ENCODE measurements around the gene TCERG1L.
"Not testable (repeated sequence)": the region's sequence is repeated elsewhere in the genome, so short reads cannot be mapped to it uniquely, and the experiment has no call there.

TCERG1L gene

GRCh38 chr10:131107970-131108369 is 203.6 kb downstream of the TCERG1L start:
- Histone ChIP-seq H3K27ac (ENCODE audit: low read depth, low read length) (no peak overlapping the region), H3K9ac (ENCODE audit: low read depth in 1 of 2, low read length in 2 of 2) (no peak overlapping the region), H3K4me3 (ENCODE audit: low read depth in 1 of 2, low read length in 2 of 2) (no peak overlapping the region), H3K4me1 (ENCODE audit: control insufficient read depth in 1 of 2, insufficient read depth in 2 of 2, low read length in 2 of 2) (no peaks in the 10 kb centered on the region), H3K27me3 (ENCODE audit: control insufficient read depth in 1 of 2, insufficient read depth in 2 of 2, low read length in 2 of 2) (no peaks in the 10 kb centered on the region), H3K36me3 (ENCODE audit: control insufficient read depth in 1 of 2, insufficient read depth in 2 of 2, low read length in 2 of 2) (no peaks in the 10 kb centered on the region), H3K9me3 (ENCODE audit: control insufficient read depth in 1 of 2, low read length in 2 of 2) (no peaks in the 10 kb centered on the region)

GRCh38 chr10:131102676-131103075 is 208.8 kb downstream of the TCERG1L start:
- Histone ChIP-seq H3K4me1 (ENCODE audit: control insufficient read depth in 1 of 2, insufficient read depth in 2 of 2, low read length in 2 of 2) (no peaks in the 10 kb centered on the region), H3K27ac (ENCODE audit: low read depth, low read length) (no peak overlapping the region), H3K9me3 (ENCODE audit: control insufficient read depth in 1 of 2, low read length in 2 of 2) (no peaks in the 10 kb centered on the region), H3K9ac (ENCODE audit: low read depth in 1 of 2, low read length in 2 of 2) (no peak overlapping the region), H3K36me3 (ENCODE audit: control insufficient read depth in 1 of 2, insufficient read depth in 2 of 2, low read length in 2 of 2) (no peaks in the 10 kb centered on the region), H3K4me3 (ENCODE audit: low read depth in 1 of 2, low read length in 2 of 2) (no peak overlapping the region), H3K27me3 (ENCODE audit: control insufficient read depth in 1 of 2, insufficient read depth in 2 of 2, low read length in 2 of 2) (no peaks in the 10 kb centered on the region)

- no peaks in the 10 kb centered on the region for H3K27me3 ChIP-seq (ENCODE audit: control insufficient read depth in 1 of 2, insufficient read depth in 2 of 2, low read length in 2 of 2)
- no peak overlapping the region for H3K4me3 ChIP-seq (ENCODE audit: low read depth in 1 of 2, low read length in 2 of 2)
- no peak overlapping the region for H3K27ac ChIP-seq (ENCODE audit: low read depth, low read length)
- no peaks in the 10 kb centered on the region for H3K9me3 ChIP-seq (ENCODE audit: control insufficient read depth in 1 of 2, low read length in 2 of 2)
- no peaks in the 10 kb centered on the region for H3K4me1 ChIP-seq (ENCODE audit: control insufficient read depth in 1 of 2, insufficient read depth in 2 of 2, low read length in 2 of 2)
- no peak overlapping the region for H3K9ac ChIP-seq (ENCODE audit: low read depth in 1 of 2, low read length in 2 of 2)
- no peaks in the 10 kb centered on the region for H3K36me3 ChIP-seq (ENCODE audit: control insufficient read depth in 1 of 2, insufficient read depth in 2 of 2, low read length in 2 of 2)
These were observed 209.4 kb downstream of the TCERG1L start for GRCh38 chr10:131102147-131102546.

GRCh38 chr10:131100418-131101410 is 210.8 kb downstream of the TCERG1L start:
- not testable (repeated sequence) for H3K4me1 ChIP-seq (ENCODE audit: control insufficient read depth in 1 of 2, insufficient read depth in 2 of 2, low read length in 2 of 2); H3K9me3 ChIP-seq (ENCODE audit: control insufficient read depth in 1 of 2, low read length in 2 of 2); H3K36me3 ChIP-seq (ENCODE audit: control insufficient read depth in 1 of 2, insufficient read depth in 2 of 2, low read length in 2 of 2); H3K9ac ChIP-seq (ENCODE audit: low read depth in 1 of 2, low read length in 2 of 2); H3K4me3 ChIP-seq (ENCODE audit: low read depth in 1 of 2, low read length in 2 of 2); H3K27me3 ChIP-seq (ENCODE audit: control insufficient read depth in 1 of 2, insufficient read depth in 2 of 2, low read length in 2 of 2); H3K27ac ChIP-seq (ENCODE audit: low read depth, low read length)

DNA sequence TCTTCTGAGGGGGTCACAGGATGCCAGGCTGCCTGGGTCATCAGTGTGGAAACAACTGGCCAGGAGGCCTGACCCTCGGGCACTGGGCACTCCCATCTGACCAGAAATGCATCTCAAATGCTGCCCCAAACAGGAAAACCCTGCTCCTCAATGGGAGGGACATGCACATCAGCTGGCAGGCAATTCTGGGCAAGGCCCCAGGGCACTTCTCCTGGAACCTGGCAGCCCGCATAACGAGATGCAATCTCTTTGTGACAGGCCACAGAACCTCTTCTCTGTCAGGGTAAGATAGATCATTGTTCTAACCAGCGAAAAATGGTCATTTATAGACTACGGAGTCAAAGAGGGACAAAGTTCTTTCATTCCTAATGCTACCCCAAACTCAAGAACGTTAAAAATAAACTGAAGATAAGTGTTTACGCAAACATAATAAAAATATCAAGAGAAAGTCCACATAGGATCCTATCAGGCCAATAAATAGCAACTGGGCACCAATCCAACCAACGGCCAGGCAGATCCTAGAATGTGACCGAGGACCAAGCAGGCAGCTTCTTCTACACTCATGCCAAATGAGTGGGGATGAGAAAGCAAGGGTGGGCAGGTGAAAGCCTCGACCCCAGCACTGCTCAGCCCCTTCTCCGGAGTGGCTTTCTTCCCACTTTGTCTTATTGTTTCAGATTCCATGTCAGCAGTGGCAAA is 212.3 kb downstream of the TCERG1L start:
- no peak overlapping the region for H3K4me3 ChIP-seq (ENCODE audit: low read depth in 1 of 2, low read length in 2 of 2)
- no peak overlapping the region for H3K27ac ChIP-seq (ENCODE audit: low read depth, low read length)
- no peak overlapping the region for H3K9ac ChIP-seq (ENCODE audit: low read depth in 1 of 2, low read length in 2 of 2)
- no peaks in the 10 kb centered on the region for H3K27me3 ChIP-seq (ENCODE audit: control insufficient read depth in 1 of 2, insufficient read depth in 2 of 2, low read length in 2 of 2)
- H3K4me1 ChIP-seq (ENCODE audit: control insufficient read depth in 1 of 2, insufficient read depth in 2 of 2, low read length in 2 of 2): no peaks in the 10 kb centered on the region
- H3K36me3 ChIP-seq (ENCODE audit: control insufficient read depth in 1 of 2, insufficient read depth in 2 of 2, low read length in 2 of 2): no peaks in the 10 kb centered on the region
- no peaks in the 10 kb centered on the region for H3K9me3 ChIP-seq (ENCODE audit: control insufficient read depth in 1 of 2, low read length in 2 of 2)

DNA sequence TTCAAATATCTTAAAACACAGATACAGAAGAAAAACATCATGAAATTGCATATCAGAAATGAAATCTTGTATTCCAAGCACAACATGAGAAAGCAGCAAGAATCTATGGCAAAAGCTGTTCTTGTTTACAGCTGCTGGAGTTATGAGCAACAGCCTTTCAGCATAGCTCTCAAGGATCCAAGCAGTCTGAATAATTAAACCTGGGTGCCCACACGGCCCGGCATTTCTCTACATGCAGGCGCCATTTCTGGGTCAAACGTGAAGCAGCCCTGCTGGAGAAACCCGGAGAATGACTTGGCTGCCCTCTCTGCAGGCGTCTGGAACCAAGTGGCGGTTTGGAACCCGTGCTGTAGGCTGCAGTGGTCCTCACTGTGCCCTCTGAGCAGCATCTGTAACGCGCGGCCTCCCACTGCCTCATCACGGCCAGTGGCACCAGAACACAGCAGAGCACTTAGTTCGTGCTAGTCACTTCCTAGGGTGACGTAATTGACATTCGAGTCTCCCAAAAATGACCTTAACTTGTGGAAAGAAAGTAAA is 213.0 kb downstream of the TCERG1L start:
- Histone ChIP-seq H3K9me3 (ENCODE audit: control insufficient read depth in 1 of 2, low read length in 2 of 2) (no peaks in the 10 kb centered on the region), H3K27ac (ENCODE audit: low read depth, low read length) (no peak overlapping the region)

GRCh38 chr10:131096031-131096430 is 215.5 kb downstream of the TCERG1L start:
- Histone ChIP-seq H3K9me3 (ENCODE audit: control insufficient read depth in 1 of 2, low read length in 2 of 2) (no peaks in the 10 kb centered on the region), H3K9ac (ENCODE audit: low read depth in 1 of 2, low read length in 2 of 2) (no peak overlapping the region), H3K27me3 (ENCODE audit: control insufficient read depth in 1 of 2, insufficient read depth in 2 of 2, low read length in 2 of 2) (no peaks in the 10 kb centered on the region), H3K36me3 (ENCODE audit: control insufficient read depth in 1 of 2, insufficient read depth in 2 of 2, low read length in 2 of 2) (no peaks in the 10 kb centered on the region), H3K27ac (ENCODE audit: low read depth, low read length) (no peak overlapping the region), H3K4me3 (ENCODE audit: low read depth in 1 of 2, low read length in 2 of 2) (no peak overlapping the region), H3K4me1 (ENCODE audit: control insufficient read depth in 1 of 2, insufficient read depth in 2 of 2, low read length in 2 of 2) (no peaks in the 10 kb centered on the region)

More for the DNA sequence above, 213.0 kb downstream of the TCERG1L start:
- Histone ChIP-seq H3K36me3 (ENCODE audit: control insufficient read depth in 1 of 2, insufficient read depth in 2 of 2, low read length in 2 of 2) (no peaks in the 10 kb centered on the region), H3K9ac (ENCODE audit: low read depth in 1 of 2, low read length in 2 of 2) (no peak overlapping the region), H3K27me3 (ENCODE audit: control insufficient read depth in 1 of 2, insufficient read depth in 2 of 2, low read length in 2 of 2) (no peaks in the 10 kb centered on the region), H3K4me1 (ENCODE audit: control insufficient read depth in 1 of 2, insufficient read depth in 2 of 2, low read length in 2 of 2) (no peaks in the 10 kb centered on the region), H3K4me3 (ENCODE audit: low read depth in 1 of 2, low read length in 2 of 2) (no peak overlapping the region)

DNA sequence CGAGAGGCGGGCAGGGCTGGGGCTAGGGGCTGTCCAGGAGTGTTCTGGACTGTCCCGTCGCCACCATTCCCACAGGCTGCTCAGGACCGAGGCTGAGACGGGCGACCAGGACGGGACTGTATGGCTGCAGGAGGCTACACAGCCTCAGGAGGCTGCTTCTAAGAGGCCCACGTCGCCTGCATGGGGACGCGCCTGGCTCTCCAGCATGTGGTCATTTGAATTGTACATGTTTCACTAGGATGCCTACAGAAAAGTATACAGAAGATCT is 216.3 kb downstream of the TCERG1L start:
- no peak overlapping the region for H3K4me3 ChIP-seq (ENCODE audit: low read depth in 1 of 2, low read length in 2 of 2)

DNA sequence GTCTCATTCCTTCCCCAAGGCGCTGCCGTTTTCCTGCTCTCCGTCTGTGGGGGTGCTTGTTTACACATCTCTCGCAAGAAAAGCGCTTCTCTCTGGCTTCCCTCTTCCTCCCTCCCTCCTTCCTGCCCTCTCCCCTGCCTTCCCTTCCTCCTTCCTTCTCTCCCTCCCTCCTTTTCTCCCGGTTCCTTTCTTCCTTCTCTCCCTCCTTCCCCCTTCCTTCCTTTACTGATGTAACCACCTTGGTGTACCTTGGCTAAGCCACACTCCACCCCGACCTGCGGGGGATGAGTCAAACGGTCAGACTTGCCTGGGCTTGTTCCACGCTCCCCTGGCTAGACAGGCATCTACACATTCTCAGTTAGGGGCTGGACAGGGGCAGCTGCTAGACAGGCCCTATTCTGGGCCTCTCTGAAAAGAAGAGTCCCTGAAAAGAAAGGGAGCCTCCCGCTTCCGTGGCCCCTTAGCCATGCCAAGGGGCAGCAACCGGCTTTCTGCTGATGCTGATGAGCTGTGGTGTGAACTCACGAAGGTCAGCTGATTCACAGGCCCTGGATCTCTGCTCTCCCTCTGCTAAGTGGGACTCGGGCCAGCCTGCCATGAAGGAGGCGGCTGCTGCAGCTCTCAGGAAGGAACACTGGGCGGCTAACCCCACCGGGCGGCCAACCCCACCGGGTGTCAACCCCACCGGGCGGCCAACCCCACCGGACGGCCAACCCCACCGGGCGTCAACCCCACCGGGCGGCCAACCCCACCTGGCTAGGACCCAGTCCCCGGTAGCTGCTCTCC is 216.8 kb downstream of the TCERG1L start:
- no peaks in the 10 kb centered on the region for H3K4me1 ChIP-seq (ENCODE audit: control insufficient read depth in 1 of 2, insufficient read depth in 2 of 2, low read length in 2 of 2)
- H3K27me3 ChIP-seq (ENCODE audit: control insufficient read depth in 1 of 2, insufficient read depth in 2 of 2, low read length in 2 of 2): no peaks in the 10 kb centered on the region
- no peaks in the 10 kb centered on the region for H3K9me3 ChIP-seq (ENCODE audit: control insufficient read depth in 1 of 2, low read length in 2 of 2)
- no peak overlapping the region for H3K27ac ChIP-seq (ENCODE audit: low read depth, low read length)
- H3K36me3 ChIP-seq (ENCODE audit: control insufficient read depth in 1 of 2, insufficient read depth in 2 of 2, low read length in 2 of 2): no peaks in the 10 kb centered on the region
- no peak overlapping the region for H3K9ac ChIP-seq (ENCODE audit: low read depth in 1 of 2, low read length in 2 of 2)
- no peak overlapping the region for H3K4me3 ChIP-seq (ENCODE audit: low read depth in 1 of 2, low read length in 2 of 2)

More for the DNA sequence above, 216.3 kb downstream of the TCERG1L start:
- Histone ChIP-seq H3K27ac (ENCODE audit: low read depth, low read length) (no peak overlapping the region), H3K9me3 (ENCODE audit: control insufficient read depth in 1 of 2, low read length in 2 of 2) (no peaks in the 10 kb centered on the region), H3K27me3 (ENCODE audit: control insufficient read depth in 1 of 2, insufficient read depth in 2 of 2, low read length in 2 of 2) (no peaks in the 10 kb centered on the region), H3K36me3 (ENCODE audit: control insufficient read depth in 1 of 2, insufficient read depth in 2 of 2, low read length in 2 of 2) (no peaks in the 10 kb centered on the region), H3K4me1 (ENCODE audit: control insufficient read depth in 1 of 2, insufficient read depth in 2 of 2, low read length in 2 of 2) (no peaks in the 10 kb centered on the region), H3K9ac (ENCODE audit: low read depth in 1 of 2, low read length in 2 of 2) (no peak overlapping the region)

Data from duodenal mucosa (tissue), 2 donors.